CD4-positive, alpha-beta T cell treated with Interleukin-12 subunit alpha and Interleukin-12 subunit beta, for 1 hour (primary cell): ENCODE measurements around the gene AP3M1.
A peak's percentile ranks its signal among the peaks of the same experiment; 100 is the strongest.

Experiments used
- DNase-seq: peaks from one replicate; pipeline ENCODE4 v3.0.0-alpha.2; 2020

AP3M1 gene

GRCh38 chr10:74079028-74079935 is 71.3 kb downstream of the AP3M1 start:
- DNase-seq, result no peak

- peak; percentile 34 for DNase-seq
Observed at GRCh38 chr10:74078037-74078436, 72.6 kb downstream of the AP3M1 start.

GRCh38 chr10:74077416-74077815 is 73.2 kb downstream of the AP3M1 start:
- DNase-seq, result no peak

- no peak for DNase-seq
Observed at GRCh38 chr10:74076961-74077360, 73.7 kb downstream of the AP3M1 start.

GRCh38 chr10:74075906-74076305 is 74.7 kb downstream of the AP3M1 start:
- DNase-seq, result no peak

- no peak for DNase-seq
Observed at GRCh38 chr10:74072503-74072902, 78.1 kb downstream of the AP3M1 start.

- no peak for DNase-seq
Observed at GRCh38 chr10:74071157-74071556, 79.5 kb downstream of the AP3M1 start.
